Liver (tissue), 9 donors: ENCODE measurements around the gene ZNF714. TPM values are rescaled to one million over a fixed set of nuclear protein-coding genes. Genes with fewer than 3 reads are reported as not detected.

ENCODE experiments used
- DNase-seq: peaks from one replicate; pipeline ENCODE4 v3.0.0-alpha.2; 2017; ENCODE audit warnings: low spot score
- H3K27ac ChIP-seq, 2 donors: one replicate each; pipeline ENCODE4 v1.7.0; 2013; ENCODE audit warnings: inconsistent platforms in 2 of 2, low read length in 2 of 2, control low read depth in 1 of 2, low read depth in 1 of 2, mild to moderate bottlenecking in 1 of 2
- H3K27me3 ChIP-seq, 4 donors: one replicate each; pipeline versions ENCODE4 v1.6.1 to v1.7.0; 2013; ENCODE audit warnings: low read length in 3 of 4, inconsistent platforms in 1 of 4, mild to moderate bottlenecking in 1 of 4, moderate library complexity in 1 of 4; ENCODE audit not compliant: control insufficient read depth in 4 of 4, insufficient read depth in 4 of 4
- H3K36me3 ChIP-seq, 4 donors: one replicate each; pipeline versions ENCODE4 v1.6.1 to v1.7.0; 2013; ENCODE audit warnings: low read length in 3 of 4, mild to moderate bottlenecking in 3 of 4, low read depth in 1 of 4, moderate library complexity in 1 of 4; ENCODE audit not compliant: control insufficient read depth in 4 of 4, insufficient read depth in 3 of 4
- H3K4me1 ChIP-seq, 4 donors: one replicate each; pipeline versions ENCODE4 v1.6.1 to v1.7.0; 2013; ENCODE audit warnings: low read length in 3 of 4, mild to moderate bottlenecking in 3 of 4, moderate library complexity in 1 of 4; ENCODE audit not compliant: control insufficient read depth in 4 of 4, insufficient read depth in 4 of 4
- H3K4me3 ChIP-seq, 3 donors: one replicate each; pipeline versions ENCODE4 v1.6.1 to v1.7.0; 2013; ENCODE audit warnings: low read length in 3 of 3, control low read depth in 1 of 3, low read depth in 1 of 3, mild to moderate bottlenecking in 1 of 3
- H3K9ac ChIP-seq, 2 donors: one replicate each; pipeline ENCODE4 v1.7.0; 2013; ENCODE audit warnings: low read length in 2 of 2, mild to moderate bottlenecking in 2 of 2, moderate library complexity in 2 of 2, control low read depth in 1 of 2, low read depth in 1 of 2
- H3K9me3 ChIP-seq, 4 donors: one replicate each; pipeline versions ENCODE4 v1.6.1 to v1.7.0; 2013; ENCODE audit warnings: low read length in 3 of 4; ENCODE audit not compliant: control insufficient read depth in 4 of 4
- ATF3 ChIP-seq: IDR thresholded peaks from 2 replicates; pipeline ENCODE4 v1.6.1; 2016; ENCODE audit warnings: antibody characterized with exemption
- CTCF ChIP-seq: fragments of 150-350 bp; IDR thresholded peaks from 2 replicates; pipeline ENCODE4 v1.5.1; 2017; ENCODE audit warnings: improper control_type of control experiment, low read depth, low read length; ENCODE audit not compliant: missing input control
- EGR1 ChIP-seq, 2 donors: IDR thresholded peaks; 2 replicates each; pipeline ENCODE4 v1.6.1; 2016 to 2018; ENCODE audit warnings: antibody characterized with exemption in 2 of 2, low read depth in 2 of 2
- FOXA1 ChIP-seq: IDR thresholded peaks from 2 replicates; pipeline ENCODE4 v1.6.1; 2016; ENCODE audit warnings: antibody characterized with exemption
- GABPA ChIP-seq, 2 donors: IDR thresholded peaks in 1 of 2; conservative IDR thresholded peaks in 1 of 2; 2 replicates each; pipeline ENCODE4 v1.6.1; 2016; ENCODE audit warnings: antibody characterized with exemption in 2 of 2, mild to moderate bottlenecking in 1 of 2, moderate library complexity in 1 of 2
- HNF4A ChIP-seq, 2 donors: conservative IDR thresholded peaks; 2 replicates each; pipeline ENCODE4 v1.6.1; 2016; ENCODE audit warnings: antibody characterized with exemption in 2 of 2, mild to moderate bottlenecking in 2 of 2
- HNF4G ChIP-seq: IDR thresholded peaks from 2 replicates; pipeline ENCODE4 v1.6.1; 2016; ENCODE audit warnings: antibody characterized with exemption
- MAX ChIP-seq: IDR thresholded peaks from 2 replicates; pipeline ENCODE4 v1.6.1; 2016; ENCODE audit warnings: antibody characterized with exemption
- RAD21 ChIP-seq, 2 donors: IDR thresholded peaks; 2 replicates each; pipeline ENCODE4 v1.6.1; 2016; ENCODE audit warnings: antibody characterized with exemption in 2 of 2, mild to moderate bottlenecking in 2 of 2
- REST ChIP-seq: IDR thresholded peaks from 2 replicates; pipeline ENCODE4 v1.6.1; 2016; ENCODE audit warnings: antibody characterized with exemption, mild to moderate bottlenecking
- RXRA ChIP-seq, 2 donors: IDR thresholded peaks; 2 replicates each; pipeline ENCODE4 v1.6.1; 2017 to 2018; ENCODE audit warnings: antibody characterized with exemption in 2 of 2, mild to moderate bottlenecking in 1 of 2
- SP1 ChIP-seq: IDR thresholded peaks from 2 replicates; pipeline ENCODE4 v1.6.1; 2018; ENCODE audit warnings: antibody characterized with exemption, mild to moderate bottlenecking
- TAF1 ChIP-seq: conservative IDR thresholded peaks from 2 replicates; pipeline ENCODE4 v1.6.1; 2016; ENCODE audit warnings: antibody characterized with exemption, mild to moderate bottlenecking
- YY1 ChIP-seq: IDR thresholded peaks from 2 replicates; pipeline ENCODE4 v1.6.1; 2016; ENCODE audit warnings: antibody characterized with exemption, mild to moderate bottlenecking
- ZBTB33 ChIP-seq: IDR thresholded peaks from 2 replicates; pipeline ENCODE4 v1.6.1; 2016; ENCODE audit warnings: antibody characterized with exemption
- WGBS: extraction: QIAGEN DNeasy Blood & Tissue Kit; methylation state at CpG from one replicate; pipeline ENCODE4 v1.1.7; 2013; 5-methylcytosine and 5-hydroxymethylcytosine counted together
- polyA plus RNA-seq, 2 donors: library from polyadenylated mRNA; stranded (reverse) in 1 of 2; unstranded in 1 of 2; fragments of 200-250 nt in 1 of 2; fragments of >200 nt in 1 of 2; fragmentation: Nextera tagmentation in 1 of 2; extraction: Ambion mirVana in 1 of 2; gene quantifications; one replicate each; pipeline versions ENCODE4 v1.2.1 to v1.2.3, GENCODE V29; 2013 to 2015
- total RNA-seq, 2 donors: library from RNA; depleted of rRNA; stranded (reverse); fragments of >200 nt; gene quantifications; one replicate each; pipeline ENCODE4 v1.2.3, GENCODE V29; 2014
- donor health status: healthy.
- donor health status: healthy.
- donor health status: healthy.
- donor health status: healthy.
- donor health status: healthy.

Gene ZNF714
- total and polyA plus RNA-seq, 4 donors: 0.22 to 4.7 (median 0.81) TPM

- H3K4me1 ChIP-seq: no peaks in the 10 kb centered on the region
- H3K4me3 ChIP-seq: no peak overlapping the region
- peaks cover 0 to 3% (median 0%) of the 10 kb centered on the region in 4 donors for H3K9me3 ChIP-seq
- WGBS: 58% methylated on average over 2 of the region's 2 CpGs
- DNase-seq: no peak
- H3K27ac ChIP-seq: no peak overlapping the region
- TF ChIP-seq SP1: no peak
- TF ChIP-seq RXRA (IDR thresholded peaks at IDR 0.05): no peak
- no peak for TF ChIP-seq MAX
- no peak for TF ChIP-seq CTCF
- TF ChIP-seq EGR1 (IDR thresholded peaks at IDR 0.05; ENCODE audit: low read depth in 2 of 2): no peak
- TF ChIP-seq FOXA1: no peak
- no peak for TF ChIP-seq HNF4A (conservative IDR thresholded peaks at IDR 0.05)
- no peak for TF ChIP-seq HNF4G
- TF ChIP-seq GABPA (IDR thresholded peaks at IDR 0.05 in 1 of 2, conservative IDR thresholded peaks at IDR 0.05 in 1 of 2): no peak
- no peak for TF ChIP-seq REST
- no peak for TF ChIP-seq RAD21 (IDR thresholded peaks at IDR 0.05)
- TF ChIP-seq TAF1: no peak
- TF ChIP-seq YY1: no peak
- no peak for TF ChIP-seq ZBTB33
- TF ChIP-seq ATF3: no peak
- H3K9ac ChIP-seq: no peak overlapping the region
- H3K27me3 ChIP-seq: no peaks in the 10 kb centered on the region
- peaks cover 0 to 2% (median 0%) of the 10 kb centered on the region in 4 donors for H3K36me3 ChIP-seq
Measured at GRCh38 chr19:21127001-21127400, 45.0 kb downstream of the ZNF714 start.

GRCh38 chr19:21127898-21128297 is 45.9 kb downstream of the ZNF714 start:
- no peak for DNase-seq
- Histone ChIP-seq H3K36me3 (peaks cover 0 to 2% (median 0%) of the 10 kb centered on the region in 4 donors), H3K9ac (no peak overlapping the region), H3K27ac (no peak overlapping the region), H3K4me1 (no peaks in the 10 kb centered on the region), H3K27me3 (no peaks in the 10 kb centered on the region), H3K9me3 (peaks cover 0 to 3% (median 0%) of the 10 kb centered on the region in 4 donors), H3K4me3 (no peak overlapping the region)
- 37% methylated on average over 4 of the region's 4 CpGs for WGBS
- no peak for TF ChIP-seq HNF4A (conservative IDR thresholded peaks at IDR 0.05)
- TF ChIP-seq REST: no peak
- TF ChIP-seq FOXA1: no peak
- no peak for TF ChIP-seq MAX
- no peak for TF ChIP-seq CTCF
